Brain microvascular endothelial cell (primary cell): Measurements from ENCODE around the gene RCHY1.
"Not testable (repeated sequence)": the region's sequence is repeated elsewhere in the genome, so short reads cannot be mapped to it uniquely, and the experiment has no call there.

Source experiments
- DNase-seq: peaks from one replicate; pipeline ENCODE4 v3.0.0-alpha.2; 2020
- H3K27ac ChIP-seq: fragments of 250-450 bp; sonication (Bioruptor Pico); 2 replicates; pipeline ENCODE4 v1.5.1; 2020; ENCODE audit warnings: mild to moderate bottlenecking, moderate library complexity
- H3K27me3 ChIP-seq: fragments of 250-450 bp; sonication (Bioruptor Pico); replicated peaks from 2 replicates; pipeline ENCODE4 v1.5.1; 2020; ENCODE audit warnings: mild to moderate bottlenecking
- H3K36me3 ChIP-seq: fragments of 250-450 bp; sonication (Bioruptor Pico); replicated peaks from 2 replicates; pipeline ENCODE4 v1.5.1; 2020; ENCODE audit warnings: mild to moderate bottlenecking
- H3K4me3 ChIP-seq: 2 replicates; pipeline ENCODE4 v1.5.1; 2011; ENCODE audit warnings: low read depth, mild to moderate bottlenecking, control low read depth, low read length, moderate library complexity
- in situ Hi-C: cut with HindIII; loops from 2 replicates; pipeline ENCODE4 v1.10.0; 2017; ENCODE audit warnings: low sequenced_read_pairs, low pct_ligation_motif_present
- TF ChIP-seq, protein P1 (sequence below): IDR thresholded peaks from 2 replicates; pipeline ENCODE4 v1.5.1; 2011; ENCODE audit warnings: low read depth, mild to moderate bottlenecking, moderate library complexity, low read length, control low read depth, inconsistent platforms; ENCODE audit errors: missing control alignments

Gene RCHY1

DNA sequence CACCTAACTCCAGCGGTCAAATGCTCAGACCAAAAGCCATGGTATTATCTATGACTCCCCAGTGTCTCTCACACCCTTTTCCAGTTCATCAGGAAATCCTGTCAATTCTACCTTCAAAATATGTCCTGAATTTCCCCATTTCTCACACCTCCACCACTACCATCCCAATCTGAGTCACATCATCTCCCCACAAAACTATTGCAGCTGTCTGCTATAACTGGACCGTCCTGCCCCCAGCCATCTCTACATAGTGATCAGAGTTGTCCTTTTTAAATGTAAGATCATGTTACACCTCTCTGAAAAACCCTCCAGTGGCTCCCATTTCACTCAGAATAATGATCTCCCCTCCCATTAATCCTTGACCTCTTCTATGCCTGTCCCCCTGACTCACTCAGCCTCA is 34.8 kb upstream of the RCHY1 start:
- TF ChIP-seq, protein P1, sequence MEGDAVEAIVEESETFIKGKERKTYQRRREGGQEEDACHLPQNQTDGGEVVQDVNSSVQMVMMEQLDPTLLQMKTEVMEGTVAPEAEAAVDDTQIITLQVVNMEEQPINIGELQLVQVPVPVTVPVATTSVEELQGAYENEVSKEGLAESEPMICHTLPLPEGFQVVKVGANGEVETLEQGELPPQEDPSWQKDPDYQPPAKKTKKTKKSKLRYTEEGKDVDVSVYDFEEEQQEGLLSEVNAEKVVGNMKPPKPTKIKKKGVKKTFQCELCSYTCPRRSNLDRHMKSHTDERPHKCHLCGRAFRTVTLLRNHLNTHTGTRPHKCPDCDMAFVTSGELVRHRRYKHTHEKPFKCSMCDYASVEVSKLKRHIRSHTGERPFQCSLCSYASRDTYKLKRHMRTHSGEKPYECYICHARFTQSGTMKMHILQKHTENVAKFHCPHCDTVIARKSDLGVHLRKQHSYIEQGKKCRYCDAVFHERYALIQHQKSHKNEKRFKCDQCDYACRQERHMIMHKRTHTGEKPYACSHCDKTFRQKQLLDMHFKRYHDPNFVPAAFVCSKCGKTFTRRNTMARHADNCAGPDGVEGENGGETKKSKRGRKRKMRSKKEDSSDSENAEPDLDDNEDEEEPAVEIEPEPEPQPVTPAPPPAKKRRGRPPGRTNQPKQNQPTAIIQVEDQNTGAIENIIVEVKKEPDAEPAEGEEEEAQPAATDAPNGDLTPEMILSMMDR: no peak
- in situ Hi-C loops: no loop called here
- DNase-seq: no peak

DNA sequence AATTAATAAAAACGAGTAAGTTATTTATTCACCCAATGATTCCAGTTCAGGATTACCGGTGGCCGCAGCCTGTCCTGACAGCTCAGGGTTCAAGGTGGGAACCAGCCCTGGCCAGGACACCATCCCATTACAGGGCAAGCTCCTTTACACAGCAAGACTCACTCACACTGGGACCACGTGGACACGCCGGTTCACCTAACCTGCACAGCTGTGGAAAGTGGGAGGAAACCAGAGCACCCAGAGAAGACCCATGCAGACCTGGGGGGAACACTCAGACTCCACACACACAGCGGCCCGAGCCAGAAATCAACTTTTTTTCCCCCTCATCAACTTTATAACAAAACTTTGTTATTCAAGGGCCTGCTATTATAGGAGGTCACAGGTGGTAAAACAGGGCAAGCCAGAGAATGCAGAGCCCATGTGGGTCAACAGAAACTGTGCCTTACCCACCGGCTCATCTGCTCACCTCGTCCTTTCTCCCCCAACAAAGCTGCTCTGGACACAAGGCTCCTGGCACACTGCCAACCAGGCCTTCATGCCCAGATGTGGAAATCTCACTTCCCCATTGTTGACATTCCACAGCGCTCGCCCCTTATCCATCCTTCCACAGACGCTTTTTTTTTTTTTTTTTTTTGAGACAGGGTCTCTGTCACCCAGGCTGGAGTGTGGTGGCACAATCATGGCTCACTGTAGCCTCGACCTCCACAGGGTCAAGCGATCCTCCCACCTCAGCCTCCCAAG is 33.6 kb upstream of the RCHY1 start:
- Histone ChIP-seq H3K4me3 (no peak overlapping the region), H3K27me3 (no peaks in the 10 kb centered on the region), H3K27ac (no peak overlapping the region), H3K36me3 (no peaks in the 10 kb centered on the region)
- DNase-seq: peak; percentile 3
- in situ Hi-C loops: no loop called here
- TF ChIP-seq, protein P1: no peak

More for the DNA sequence above, 34.8 kb upstream of the RCHY1 start:
- H3K4me3 ChIP-seq: no peak overlapping the region
- H3K27ac ChIP-seq: no peak overlapping the region
- H3K36me3 ChIP-seq: no peaks in the 10 kb centered on the region
- no peaks in the 10 kb centered on the region for H3K27me3 ChIP-seq

DNA sequence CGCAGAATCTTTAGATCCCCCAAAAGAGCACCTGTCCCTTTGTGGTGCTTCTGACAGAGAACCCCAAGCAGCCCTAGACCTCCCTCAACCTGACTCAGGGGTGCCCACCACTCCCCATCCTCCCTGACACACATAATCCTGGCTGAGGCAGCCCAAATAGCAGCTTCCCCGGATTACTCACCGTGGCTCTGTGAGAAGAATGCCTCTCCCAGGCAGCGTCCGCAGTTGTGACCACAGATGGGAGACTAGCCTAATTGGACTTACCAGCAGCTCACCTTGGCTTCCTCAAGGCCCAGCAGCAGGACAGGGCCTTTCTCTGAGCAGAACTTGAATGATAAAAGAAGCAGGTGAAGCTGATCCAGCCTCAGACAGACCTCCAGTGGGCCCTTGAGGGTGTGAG is 31.3 kb upstream of the RCHY1 start:
- DNase-seq: peak; percentile 20
- Histone ChIP-seq H3K36me3 (no peaks in the 10 kb centered on the region), H3K4me3 (no peak overlapping the region), H3K27me3 (no peaks in the 10 kb centered on the region), H3K27ac (no peak overlapping the region)
- in situ Hi-C loops: no loop called here
- TF ChIP-seq, protein P1: no peak

DNA sequence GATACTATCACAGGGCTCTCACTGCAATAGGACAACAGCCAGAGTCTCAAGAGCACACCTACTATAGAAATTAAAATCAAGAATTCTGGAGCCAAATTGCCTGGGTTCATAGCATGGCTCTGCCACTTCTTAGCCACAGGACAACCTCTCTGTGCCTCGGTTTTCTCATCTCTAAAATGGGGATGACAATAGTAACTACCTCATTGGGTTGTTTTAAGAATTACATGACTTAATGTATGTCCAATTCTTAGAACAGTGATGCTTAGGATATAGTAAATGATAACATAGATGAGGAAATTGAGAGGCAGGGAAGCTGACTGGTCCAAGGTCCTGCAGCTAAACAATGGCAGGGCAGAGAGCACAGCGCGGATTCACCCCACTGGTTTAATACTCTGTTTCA is 30.7 kb upstream of the RCHY1 start:
- no peaks in the 10 kb centered on the region for H3K27me3 ChIP-seq
- in situ Hi-C loops: no loop called here
- H3K4me3 ChIP-seq: no peak overlapping the region
- TF ChIP-seq, protein P1: no peak
- H3K36me3 ChIP-seq: no peaks in the 10 kb centered on the region
- no peak for DNase-seq
- H3K27ac ChIP-seq: no peak overlapping the region

DNA sequence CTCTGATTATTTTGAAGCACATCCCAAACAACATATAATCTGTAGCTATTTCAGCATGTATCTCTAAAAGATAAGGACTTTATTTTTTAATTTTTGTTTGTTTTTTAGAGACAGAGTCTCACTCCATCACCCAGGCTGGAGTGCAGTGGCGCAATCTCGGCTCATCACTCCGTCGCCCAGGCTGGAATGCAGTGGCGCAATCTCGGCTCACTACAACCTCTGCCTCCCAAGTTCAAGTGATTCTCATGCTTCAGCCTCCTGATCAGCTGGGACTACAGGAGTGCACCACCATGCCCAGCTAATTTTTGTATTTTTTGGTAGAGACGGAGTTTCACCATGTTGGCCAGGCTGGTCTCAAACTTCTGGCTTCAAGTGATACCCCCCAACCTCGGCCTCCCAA is 30.0 kb upstream of the RCHY1 start:
- in situ Hi-C loops, H3K27me3 ChIP-seq, H3K36me3 ChIP-seq, H3K27ac ChIP-seq, H3K4me3 ChIP-seq: not testable (repeated sequence)
- DNase-seq: peak; percentile 20

DNA sequence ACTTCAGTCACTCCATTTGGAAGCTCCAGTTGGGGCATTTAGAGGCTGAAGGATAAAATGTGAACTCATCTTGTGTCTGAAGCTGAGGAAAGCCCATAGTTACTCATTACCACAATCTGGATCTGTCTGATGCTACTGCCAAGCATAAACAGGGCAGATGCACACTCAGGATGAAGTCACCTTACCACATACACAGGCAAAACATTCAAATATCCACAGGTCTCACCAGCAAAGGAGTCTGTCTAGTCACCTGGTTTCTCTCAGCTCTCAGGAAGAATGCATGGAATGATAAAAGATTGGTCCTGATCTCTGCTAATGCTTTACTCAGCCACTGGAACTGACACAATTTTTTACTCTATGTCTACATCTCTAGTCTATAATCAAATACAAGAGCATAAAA is 28.6 kb upstream of the RCHY1 start:
- peak; percentile 86 for DNase-seq
- TF ChIP-seq, protein P1: no peak
- in situ Hi-C loops: no loop called here
- H3K4me3 ChIP-seq: no peak overlapping the region
- H3K27ac ChIP-seq: peak overlapping the region; percentile 11
- H3K36me3 ChIP-seq: no peaks in the 10 kb centered on the region
- H3K27me3 ChIP-seq: no peaks in the 10 kb centered on the region

DNA sequence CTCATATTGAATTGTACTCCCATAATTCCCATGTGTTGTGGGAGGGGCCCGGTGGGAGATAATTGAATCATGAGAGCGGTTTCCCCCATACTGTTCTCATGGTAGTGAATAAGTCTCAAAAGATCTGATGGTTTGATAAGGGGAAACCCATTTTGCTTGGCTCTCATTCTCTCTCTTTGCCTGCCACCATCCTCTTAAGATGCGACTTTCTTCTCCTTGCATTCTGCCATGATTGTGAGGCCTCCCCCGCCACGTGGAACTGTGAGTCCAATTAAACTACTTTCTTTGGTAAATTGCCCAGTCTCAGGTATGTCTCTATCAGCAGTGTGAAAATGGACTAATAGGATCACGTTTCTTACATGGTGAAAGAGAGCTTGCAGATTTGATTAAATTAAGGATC is 23.1 kb upstream of the RCHY1 start:
- H3K4me3 ChIP-seq, in situ Hi-C loops: not testable (repeated sequence)

DNA sequence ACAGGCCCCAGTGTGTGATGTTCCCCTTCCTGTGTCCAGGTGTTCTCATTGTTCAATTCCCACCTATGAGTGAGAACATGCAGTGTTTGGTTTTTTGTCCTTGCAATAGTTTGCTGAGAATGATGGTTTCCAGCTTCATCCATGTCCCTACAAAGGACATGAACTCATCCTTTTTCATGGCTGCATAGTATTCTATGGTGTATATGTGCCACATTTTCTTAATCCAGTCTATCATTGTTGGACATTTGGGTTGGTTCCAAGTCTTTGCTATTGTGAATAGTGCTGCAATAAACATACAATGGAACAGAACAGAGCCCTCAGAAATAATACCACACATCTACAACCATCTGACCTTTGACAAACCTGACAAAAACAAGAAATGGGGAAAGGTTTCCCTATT is 19.7 kb upstream of the RCHY1 start:
- H3K4me3 ChIP-seq, H3K27me3 ChIP-seq, DNase-seq, in situ Hi-C loops, H3K27ac ChIP-seq: not testable (repeated sequence)
- H3K36me3 ChIP-seq: peaks cover 13% of the 10 kb centered on the region

More for the DNA sequence above, 23.1 kb upstream of the RCHY1 start:
- H3K27ac ChIP-seq, DNase-seq, H3K36me3 ChIP-seq, H3K27me3 ChIP-seq: not testable (repeated sequence)

DNA sequence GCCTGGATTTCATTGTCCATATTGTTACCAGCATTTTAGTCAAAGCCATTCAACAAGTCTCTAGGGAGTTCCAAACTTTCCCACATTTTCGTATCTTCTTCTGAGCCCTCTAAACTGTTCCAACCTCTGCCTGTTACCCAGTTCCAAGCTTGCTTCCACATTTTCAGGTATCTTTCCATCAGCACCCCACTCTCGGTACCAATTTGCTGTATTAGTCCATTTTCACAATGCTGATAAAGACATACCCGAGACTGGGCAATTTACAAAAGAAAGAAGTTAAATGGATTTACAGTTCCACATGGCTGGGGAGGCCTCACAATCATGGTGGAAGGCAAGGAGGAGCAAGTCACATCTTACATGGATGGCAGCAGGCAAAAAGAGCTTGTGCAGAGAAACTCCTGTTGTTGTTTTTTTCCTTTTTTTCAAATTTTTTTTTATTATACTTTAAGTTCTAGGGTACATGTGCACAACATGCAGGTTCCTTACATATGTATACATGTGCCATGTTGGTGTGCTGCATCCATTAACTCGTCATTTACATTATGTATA is 19.2 kb upstream of the RCHY1 start:
- peaks cover 13% of the 10 kb centered on the region for H3K36me3 ChIP-seq
- H3K27ac ChIP-seq, H3K27me3 ChIP-seq, in situ Hi-C loops, H3K4me3 ChIP-seq, DNase-seq: not testable (repeated sequence)
